Kidney (tissue), 14 donors: ENCODE measurements around the gene TMEM38B. TPM values are rescaled to one million over a fixed set of nuclear protein-coding genes. Genes with fewer than 3 reads are reported as not detected.

ENCODE experiments used
- DNase-seq, 5 donors: peaks; one replicate each; pipeline ENCODE4 v3.0.0-alpha.2; 2013 to 2020
- FAIRE-seq: peaks from 2 replicates; lab custom pipeline; 2012; peaks lifted over from hg19 to GRCh38; lab: Jason Lieb, UNC
- H3K27ac ChIP-seq, 2 donors: one replicate each; pipeline ENCODE4 v1.7.0; 2013; ENCODE audit warnings: low read depth in 2 of 2, low read length in 2 of 2, inconsistent platforms in 1 of 2
- H3K27me3 ChIP-seq: one replicate; pipeline ENCODE4 v1.7.1; 2013; ENCODE audit warnings: low read length, inconsistent platforms; ENCODE audit not compliant: control insufficient read depth, insufficient read depth
- H3K36me3 ChIP-seq, 3 donors: one replicate each; pipeline versions ENCODE4 v1.7.0 to v1.7.1; 2013; ENCODE audit warnings: low read length in 3 of 3, control low read depth in 1 of 3, inconsistent platforms in 1 of 3; ENCODE audit not compliant: insufficient read depth in 3 of 3, control insufficient read depth in 2 of 3
- H3K4me1 ChIP-seq, 3 donors: one replicate each; pipeline versions ENCODE4 v1.7.0 to v1.7.1; 2013; ENCODE audit warnings: low read length in 3 of 3, inconsistent platforms in 1 of 3, low read depth in 1 of 3; ENCODE audit not compliant: control insufficient read depth in 2 of 3, insufficient read depth in 2 of 3
- H3K4me3 ChIP-seq, 3 donors: one replicate each; pipeline versions ENCODE4 v1.7.0 to v1.8.1; 2013; ENCODE audit warnings: low read length in 3 of 3, control low read depth in 1 of 3, inconsistent platforms in 1 of 3
- H3K9ac ChIP-seq, 3 donors: one replicate each; pipeline versions ENCODE4 v1.7.0 to v1.7.1; 2013; ENCODE audit warnings: low read length in 3 of 3, control low read depth in 1 of 3, inconsistent platforms in 1 of 3
- H3K9me3 ChIP-seq, 3 donors: one replicate each; pipeline versions ENCODE4 v1.7.0 to v1.7.1; 2013; ENCODE audit warnings: low read length in 3 of 3, control low read depth in 1 of 3, inconsistent platforms in 1 of 3; ENCODE audit not compliant: control insufficient read depth in 2 of 3, insufficient read depth in 1 of 3
- CTCF ChIP-seq: IDR thresholded peaks from 3 replicates; pipeline ENCODE4 v1.5.1; 2012; ENCODE audit warnings: mild to moderate bottlenecking, moderate library complexity, borderline replicate concordance; ENCODE audit not compliant: insufficient read depth; ENCODE audit errors: extremely low read depth
- intact Hi-C: fragments of 100-400 bp; cut with DNase I; formaldehyde crosslinking; loops from one replicate; pipeline ENCODE4 v1.11.1; 2022
- polyA plus RNA-seq: library from polyadenylated mRNA; stranded (reverse); fragments of 350-450 nt; fragmentation: Illumina TruSeq; extraction: RNeasy Lipid Tissue Mini Kit (QIAGEN cat#74804); gene quantifications from one replicate; pipeline ENCODE4 v1.2.3, GENCODE V29; 2014; ENCODE audit warnings: low read depth, low replicate concordance; ENCODE audit not compliant: insufficient read depth
- total RNA-seq: library from RNA; stranded (reverse); fragmentation: NEBNext Ultra II Directional; extraction: Animal tissue kit (Norgen Biotek cat#: 25700); gene quantifications from one replicate; pipeline ENCODE4 v1.2.1, GENCODE V29; 2021
- donor health status: control.
- donor health status: control.
- donor health status: control.
- donor health status: control.
- donor health status: control.
- donor health status: DM: yes; HTN: yes; CAD: no.
- donor health status: Normal renal cell carcinoma (clear cell type).

TMEM38B gene
- total and polyA plus RNA-seq, 2 donors from 2014 or later = 12.5 to 23.2 TPM

GRCh38 chr9:105712773-105713172, 18.4 kb downstream of the TMEM38B start:
- Histone ChIP-seq H3K36me3 (no peaks in the 10 kb centered on the region), H3K4me1 (peaks cover 0 to 2% (median 0%) of the 10 kb centered on the region in 3 donors), H3K27ac (no peak overlapping the region), H3K9me3 (no peaks in the 10 kb centered on the region), H3K9ac (no peak overlapping the region), H3K27me3 (no peaks in the 10 kb centered on the region), H3K4me3 (no peak overlapping the region)
- DNase-seq = peak in 1 of 5 donors; percentile 61
- intact Hi-C loops = loop anchor here (10.0 kb wide), 1 partner anchor 98 kb away; no protein-coding TSS in a partner anchor
- no peak for TF ChIP-seq CTCF
- no peak for FAIRE-seq

- H3K27ac ChIP-seq = no peak overlapping the region
- TF ChIP-seq CTCF = no peak
- no peaks in the 10 kb centered on the region for H3K27me3 ChIP-seq
- no peak for DNase-seq
- no peak overlapping the region for H3K9ac ChIP-seq
- H3K4me1 ChIP-seq = peaks cover 0 to 2% (median 0%) of the 10 kb centered on the region in 3 donors
- no peaks in the 10 kb centered on the region for H3K36me3 ChIP-seq
- no peak overlapping the region for H3K4me3 ChIP-seq
- FAIRE-seq = no peak
- no peaks in the 10 kb centered on the region for H3K9me3 ChIP-seq
- intact Hi-C loops = loop anchor here (10.0 kb wide), 1 partner anchor 99 kb away; no protein-coding TSS in a partner anchor
Observed at GRCh38 chr9:105713260-105714019, 19.1 kb downstream of the TMEM38B start.

GRCh38 chr9:105714020-105714331, 19.6 kb downstream of the TMEM38B start:
- no peak for TF ChIP-seq CTCF
- no peaks in the 10 kb centered on the region for H3K36me3 ChIP-seq
- intact Hi-C loops = loop anchor here (10.0 kb wide), 1 partner anchor 99 kb away; no protein-coding TSS in a partner anchor

More at GRCh38 chr9:105714020-105714331, 19.6 kb downstream of the TMEM38B start:
- H3K9ac ChIP-seq = no peak overlapping the region
- H3K27ac ChIP-seq = no peak overlapping the region
- peaks cover 0 to 2% (median 0%) of the 10 kb centered on the region in 3 donors for H3K4me1 ChIP-seq
- no peak overlapping the region for H3K4me3 ChIP-seq
- DNase-seq (no peak), FAIRE-seq (no peak)
- H3K27me3 ChIP-seq = no peaks in the 10 kb centered on the region
- no peaks in the 10 kb centered on the region for H3K9me3 ChIP-seq
